HEK293 (cell line): ENCODE measurements around the gene THAP12.
"Not testable (repeated sequence)": the region's sequence is repeated elsewhere in the genome, so short reads cannot be mapped to it uniquely, and the experiment has no call there.

Experiments
- CTCF ChIA-PET: fragments of 350-600 bp; formaldehyde crosslinking; extraction: SDS; loops from one replicate; lab custom pipeline; 2021; ENCODE audit warnings: antibody characterized with exemption; lab: Yijun Ruan, JAX
- POLR2A ChIA-PET: fragments of 300-600 bp; formaldehyde crosslinking; extraction: SDS; loops from one replicate; lab custom pipeline; 2020; ENCODE audit warnings: antibody characterized with exemption, inconsistent platforms; lab: Yijun Ruan, JAX
- H3K27ac ChIP-seq: fragments of 200-500 bp; sonication (Bioruptor generic); 2 replicates; pipeline ENCODE4 v1.5.1; 2014; ENCODE audit warnings: low read depth, low read length, control low read depth, inconsistent platforms; ENCODE audit errors: extremely low read depth
- H3K36me3 ChIP-seq, 2 experiments: fragments of 200-500 bp in 1 of 2; sonication (Bioruptor generic) in 1 of 2; 1 replicate in 1 of 2; 2 replicates in 1 of 2; pipeline ENCODE4 v1.5.1; 2014 to 2017; ENCODE audit warnings: inconsistent platforms in 2 of 2, low read length in 2 of 2; ENCODE audit not compliant: control insufficient read depth in 2 of 2, insufficient read depth in 1 of 2
- H3K4me1 ChIP-seq: fragments of 200-500 bp; sonication (Bioruptor generic); 2 replicates; pipeline ENCODE4 v1.5.1; 2014; ENCODE audit warnings: mild to moderate bottlenecking, low read length, inconsistent platforms; ENCODE audit not compliant: control insufficient read depth, insufficient read depth
- H3K4me3 ChIP-seq: 2 replicates; pipeline ENCODE4 v1.5.1; 2011; ENCODE audit warnings: low read depth, mild to moderate bottlenecking, control low read depth, low read length, moderate library complexity
- H3K9me3 ChIP-seq: fragments of 200-500 bp; sonication (Bioruptor generic); 2 replicates; pipeline ENCODE4 v1.5.1; 2014; ENCODE audit warnings: low read depth, low read length, inconsistent platforms; ENCODE audit not compliant: control insufficient read depth, insufficient read depth
- GFI1B ChIP-seq: fragments of 450-650 bp; formaldehyde crosslinking; IDR thresholded peaks from 2 replicates; pipeline ENCODE4 v1.5.1; 2016; ENCODE audit warnings: missing biosample characterization, missing genetic modification characterization
- HOXC10 ChIP-seq: sonication (generic); formaldehyde crosslinking; IDR thresholded peaks from 2 replicates; pipeline ENCODE4 v1.8.1; 2023; ENCODE audit warnings: mild to moderate bottlenecking, missing genetic modification reagents
- SP3 ChIP-seq: fragments of 450-650 bp; formaldehyde crosslinking; IDR thresholded peaks from 2 replicates; pipeline ENCODE4 v1.5.1; 2016; ENCODE audit warnings: missing biosample characterization, missing genetic modification characterization
- ZBTB1 ChIP-seq: fragments of 450-650 bp; formaldehyde crosslinking; IDR thresholded peaks from 2 replicates; pipeline ENCODE4 v1.5.1; 2016; ENCODE audit warnings: missing biosample characterization, missing genetic modification characterization
- ZBTB21 ChIP-seq: fragments of 450-650 bp; formaldehyde crosslinking; IDR thresholded peaks from 2 replicates; pipeline ENCODE4 v1.5.1; 2017; ENCODE audit warnings: missing biosample characterization, missing genetic modification characterization
- ZNF530 ChIP-seq: fragments of 450-650 bp; formaldehyde crosslinking; IDR thresholded peaks from 2 replicates; pipeline ENCODE4 v1.5.1; 2016; ENCODE audit warnings: low read depth, missing biosample characterization, missing genetic modification characterization
- TF ChIP-seq, protein P1 (sequence below): fragments of 450-650 bp; formaldehyde crosslinking; conservative IDR thresholded peaks from 2 replicates; pipeline ENCODE4 v1.5.1; 2016; ENCODE audit warnings: low read depth, missing biosample characterization, missing genetic modification characterization
- TF ChIP-seq, protein P2 (sequence below): fragments of 450-650 bp; formaldehyde crosslinking; IDR thresholded peaks from 2 replicates; pipeline ENCODE4 v1.5.1; 2016; ENCODE audit warnings: missing biosample characterization, missing genetic modification characterization
- TF ChIP-seq, protein P3 (sequence below): fragments of 450-650 bp; formaldehyde crosslinking; IDR thresholded peaks from 2 replicates; pipeline ENCODE4 v1.5.1; 2016; ENCODE audit warnings: missing biosample characterization, missing genetic modification characterization
- TF ChIP-seq, protein P4 (sequence below): fragments of 450-650 bp; formaldehyde crosslinking; IDR thresholded peaks from 2 replicates; pipeline ENCODE4 v1.5.1; 2016; ENCODE audit warnings: missing biosample characterization, missing genetic modification characterization
- TF ChIP-seq, protein P5 (sequence below): fragments of 450-650 bp; formaldehyde crosslinking; IDR thresholded peaks from 2 replicates; pipeline ENCODE4 v1.5.1; 2016; ENCODE audit warnings: missing biosample characterization, missing genetic modification characterization
- TF ChIP-seq, protein P6 (sequence below): fragments of 450-650 bp; formaldehyde crosslinking; IDR thresholded peaks from 2 replicates; pipeline ENCODE4 v1.5.1; 2016; ENCODE audit warnings: missing biosample characterization, missing genetic modification characterization

THAP12 gene

DNA sequence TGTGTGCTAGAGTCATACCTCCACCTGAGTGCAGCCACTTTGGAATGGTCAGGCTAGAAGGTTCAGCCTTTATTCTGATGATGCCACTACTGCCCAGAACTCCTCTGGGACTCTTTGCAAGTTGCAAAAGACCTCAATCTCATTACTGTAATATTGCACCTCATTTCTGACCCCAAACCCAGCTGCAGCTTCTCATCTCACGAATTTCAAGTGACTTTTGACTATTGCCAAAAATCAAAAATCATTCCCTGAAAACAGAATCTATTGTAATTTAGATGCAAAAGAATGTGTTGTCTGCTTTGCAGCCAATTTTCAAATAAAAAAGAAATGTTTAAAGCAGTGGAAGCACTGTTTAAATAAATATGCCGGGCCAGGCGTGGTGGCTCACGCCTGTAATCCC, 25.4 kb upstream of the THAP12 start (continued):
- TF ChIP-seq, protein P1, sequence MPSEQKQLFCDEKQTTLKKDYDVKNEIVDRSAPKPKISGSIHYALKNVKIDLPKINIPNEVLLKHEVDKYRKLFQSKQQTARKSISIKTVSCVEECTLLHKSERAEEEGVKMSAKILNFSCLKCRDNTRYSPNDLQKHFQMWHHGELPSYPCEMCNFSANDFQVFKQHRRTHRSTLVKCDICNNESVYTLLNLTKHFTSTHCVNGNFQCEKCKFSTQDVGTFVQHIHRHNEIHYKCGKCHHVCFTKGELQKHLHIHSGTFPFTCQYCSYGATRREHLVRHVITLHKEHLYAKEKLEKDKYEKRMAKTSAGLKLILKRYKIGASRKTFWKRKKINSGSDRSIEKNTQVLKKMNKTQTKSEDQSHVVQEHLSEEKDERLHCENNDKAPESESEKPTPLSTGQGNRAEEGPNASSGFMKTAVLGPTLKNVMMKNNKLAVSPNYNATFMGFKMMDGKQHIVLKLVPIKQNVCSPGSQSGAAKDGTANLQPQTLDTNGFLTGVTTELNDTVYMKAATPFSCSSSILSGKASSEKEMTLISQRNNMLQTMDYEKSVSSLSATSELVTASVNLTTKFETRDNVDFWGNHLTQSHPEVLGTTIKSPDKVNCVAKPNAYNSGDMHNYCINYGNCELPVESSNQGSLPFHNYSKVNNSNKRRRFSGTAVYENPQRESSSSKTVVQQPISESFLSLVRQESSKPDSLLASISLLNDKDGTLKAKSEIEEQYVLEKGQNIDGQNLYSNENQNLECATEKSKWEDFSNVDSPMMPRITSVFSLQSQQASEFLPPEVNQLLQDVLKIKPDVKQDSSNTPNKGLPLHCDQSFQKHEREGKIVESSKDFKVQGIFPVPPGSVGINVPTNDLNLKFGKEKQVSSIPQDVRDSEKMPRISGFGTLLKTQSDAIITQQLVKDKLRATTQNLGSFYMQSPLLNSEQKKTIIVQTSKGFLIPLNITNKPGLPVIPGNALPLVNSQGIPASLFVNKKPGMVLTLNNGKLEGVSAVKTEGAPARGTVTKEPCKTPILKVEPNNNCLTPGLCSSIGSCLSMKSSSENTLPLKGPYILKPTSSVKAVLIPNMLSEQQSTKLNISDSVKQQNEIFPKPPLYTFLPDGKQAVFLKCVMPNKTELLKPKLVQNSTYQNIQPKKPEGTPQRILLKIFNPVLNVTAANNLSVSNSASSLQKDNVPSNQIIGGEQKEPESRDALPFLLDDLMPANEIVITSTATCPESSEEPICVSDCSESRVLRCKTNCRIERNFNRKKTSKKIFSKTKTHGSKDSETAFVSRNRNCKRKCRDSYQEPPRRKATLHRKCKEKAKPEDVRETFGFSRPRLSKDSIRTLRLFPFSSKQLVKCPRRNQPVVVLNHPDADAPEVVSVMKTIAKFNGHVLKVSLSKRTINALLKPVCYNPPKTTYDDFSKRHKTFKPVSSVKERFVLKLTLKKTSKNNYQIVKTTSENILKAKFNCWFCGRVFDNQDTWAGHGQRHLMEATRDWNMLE (tag by site-specific recombination): no peak

DNA sequence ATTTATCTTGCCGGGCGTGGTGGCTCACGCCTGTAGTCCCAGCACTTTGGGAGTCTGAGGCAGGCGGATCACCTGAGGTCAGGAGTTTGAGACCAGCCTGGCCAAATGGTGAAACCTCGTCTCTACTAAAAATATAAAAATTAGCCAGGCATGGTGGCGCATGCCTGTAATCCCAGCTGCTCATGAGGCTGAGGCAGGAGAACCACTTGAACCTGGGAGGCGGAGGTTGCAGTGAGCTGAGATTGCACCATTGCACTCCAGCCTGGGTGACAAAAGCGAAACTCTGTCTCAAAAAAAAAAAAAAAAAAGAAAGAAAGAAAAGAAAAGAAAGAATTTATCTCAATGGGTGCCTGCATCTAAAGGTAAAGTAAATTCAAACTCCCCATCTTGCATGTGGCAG, 20.6 kb upstream of the THAP12 start:
- H3K9me3 ChIP-seq, H3K27ac ChIP-seq, H3K36me3 ChIP-seq, POLR2A ChIA-PET, H3K4me1 ChIP-seq, H3K4me3 ChIP-seq: not testable (repeated sequence)
- TF ChIP-seq, protein P2, sequence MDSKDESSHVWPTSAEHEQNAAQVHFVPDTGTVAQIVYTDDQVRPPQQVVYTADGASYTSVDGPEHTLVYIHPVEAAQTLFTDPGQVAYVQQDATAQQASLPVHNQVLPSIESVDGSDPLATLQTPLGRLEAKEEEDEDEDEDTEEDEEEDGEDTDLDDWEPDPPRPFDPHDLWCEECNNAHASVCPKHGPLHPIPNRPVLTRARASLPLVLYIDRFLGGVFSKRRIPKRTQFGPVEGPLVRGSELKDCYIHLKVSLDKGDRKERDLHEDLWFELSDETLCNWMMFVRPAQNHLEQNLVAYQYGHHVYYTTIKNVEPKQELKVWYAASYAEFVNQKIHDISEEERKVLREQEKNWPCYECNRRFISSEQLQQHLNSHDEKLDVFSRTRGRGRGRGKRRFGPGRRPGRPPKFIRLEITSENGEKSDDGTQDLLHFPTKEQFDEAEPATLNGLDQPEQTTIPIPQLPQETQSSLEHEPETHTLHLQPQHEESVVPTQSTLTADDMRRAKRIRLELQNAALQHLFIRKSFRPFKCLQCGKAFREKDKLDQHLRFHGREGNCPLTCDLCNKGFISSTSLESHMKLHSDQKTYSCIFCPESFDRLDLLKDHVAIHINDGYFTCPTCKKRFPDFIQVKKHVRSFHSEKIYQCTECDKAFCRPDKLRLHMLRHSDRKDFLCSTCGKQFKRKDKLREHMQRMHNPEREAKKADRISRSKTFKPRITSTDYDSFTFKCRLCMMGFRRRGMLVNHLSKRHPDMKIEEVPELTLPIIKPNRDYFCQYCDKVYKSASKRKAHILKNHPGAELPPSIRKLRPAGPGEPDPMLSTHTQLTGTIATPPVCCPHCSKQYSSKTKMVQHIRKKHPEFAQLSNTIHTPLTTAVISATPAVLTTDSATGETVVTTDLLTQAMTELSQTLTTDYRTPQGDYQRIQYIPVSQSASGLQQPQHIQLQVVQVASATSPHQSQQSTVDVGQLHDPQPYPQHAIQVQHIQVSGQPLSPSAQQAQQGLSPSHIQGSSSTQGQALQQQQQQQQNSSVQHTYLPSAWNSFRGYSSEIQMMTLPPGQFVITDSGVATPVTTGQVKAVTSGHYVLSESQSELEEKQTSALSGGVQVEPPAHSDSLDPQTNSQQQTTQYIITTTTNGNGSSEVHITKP: peak; percentile 82
- CTCF ChIA-PET: interaction anchor here (0.8 kb wide), 1 partner anchor 14 kb away, joined by 4 read pairs; no protein-coding TSS in a partner anchor

DNA sequence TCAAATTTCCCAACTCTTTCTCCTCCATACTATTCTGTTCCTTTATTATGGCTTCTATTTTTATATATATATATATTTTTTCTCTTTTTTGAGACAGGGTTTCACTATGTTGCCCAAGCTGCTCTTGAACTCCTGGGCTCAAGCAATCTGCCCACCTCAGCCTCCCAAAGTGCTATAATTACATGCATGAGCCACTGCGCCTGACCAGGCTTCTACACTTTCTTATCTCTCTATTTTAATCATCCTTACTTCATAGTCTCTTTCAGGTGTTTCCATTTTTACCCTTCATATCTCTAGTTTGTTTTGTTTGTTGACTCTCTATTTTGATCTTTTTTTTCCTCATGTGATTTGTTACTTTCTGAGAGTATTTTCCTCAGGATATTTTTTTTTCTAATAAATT, 20.0 kb upstream of the THAP12 start:
- Histone ChIP-seq H3K36me3 (no peaks in the 10 kb centered on the region), H3K4me3 (no peak overlapping the region), H3K9me3 (no peaks in the 10 kb centered on the region), H3K4me1 (no peaks in the 10 kb centered on the region), H3K27ac (no peak overlapping the region)
- CTCF ChIA-PET: interaction anchor here (0.8 kb wide), 1 partner anchor 13 kb away, joined by 4 read pairs; no protein-coding TSS in a partner anchor
- POLR2A ChIA-PET: no interaction called here
- TF ChIP-seq, protein P3, sequence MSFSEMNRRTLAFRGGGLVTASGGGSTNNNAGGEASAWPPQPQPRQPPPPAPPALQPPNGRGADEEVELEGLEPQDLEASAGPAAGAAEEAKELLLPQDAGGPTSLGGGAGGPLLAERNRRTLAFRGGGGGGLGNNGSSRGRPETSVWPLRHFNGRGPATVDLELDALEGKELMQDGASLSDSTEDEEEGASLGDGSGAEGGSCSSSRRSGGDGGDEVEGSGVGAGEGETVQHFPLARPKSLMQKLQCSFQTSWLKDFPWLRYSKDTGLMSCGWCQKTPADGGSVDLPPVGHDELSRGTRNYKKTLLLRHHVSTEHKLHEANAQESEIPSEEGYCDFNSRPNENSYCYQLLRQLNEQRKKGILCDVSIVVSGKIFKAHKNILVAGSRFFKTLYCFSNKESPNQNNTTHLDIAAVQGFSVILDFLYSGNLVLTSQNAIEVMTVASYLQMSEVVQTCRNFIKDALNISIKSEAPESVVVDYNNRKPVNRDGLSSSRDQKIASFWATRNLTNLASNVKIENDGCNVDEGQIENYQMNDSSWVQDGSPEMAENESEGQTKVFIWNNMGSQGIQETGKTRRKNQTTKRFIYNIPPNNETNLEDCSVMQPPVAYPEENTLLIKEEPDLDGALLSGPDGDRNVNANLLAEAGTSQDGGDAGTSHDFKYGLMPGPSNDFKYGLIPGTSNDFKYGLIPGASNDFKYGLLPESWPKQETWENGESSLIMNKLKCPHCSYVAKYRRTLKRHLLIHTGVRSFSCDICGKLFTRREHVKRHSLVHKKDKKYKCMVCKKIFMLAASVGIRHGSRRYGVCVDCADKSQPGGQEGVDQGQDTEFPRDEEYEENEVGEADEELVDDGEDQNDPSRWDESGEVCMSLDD: no peak
- TF ChIP-seq GFI1B (no peak), ZNF530 (no peak), ZBTB21 (tag by site-specific recombination) (no peak), HOXC10 (no peak), SP3 (tag by site-specific recombination) (no peak), ZBTB1 (tag by site-specific recombination) (no peak)
- TF ChIP-seq, protein P4, sequence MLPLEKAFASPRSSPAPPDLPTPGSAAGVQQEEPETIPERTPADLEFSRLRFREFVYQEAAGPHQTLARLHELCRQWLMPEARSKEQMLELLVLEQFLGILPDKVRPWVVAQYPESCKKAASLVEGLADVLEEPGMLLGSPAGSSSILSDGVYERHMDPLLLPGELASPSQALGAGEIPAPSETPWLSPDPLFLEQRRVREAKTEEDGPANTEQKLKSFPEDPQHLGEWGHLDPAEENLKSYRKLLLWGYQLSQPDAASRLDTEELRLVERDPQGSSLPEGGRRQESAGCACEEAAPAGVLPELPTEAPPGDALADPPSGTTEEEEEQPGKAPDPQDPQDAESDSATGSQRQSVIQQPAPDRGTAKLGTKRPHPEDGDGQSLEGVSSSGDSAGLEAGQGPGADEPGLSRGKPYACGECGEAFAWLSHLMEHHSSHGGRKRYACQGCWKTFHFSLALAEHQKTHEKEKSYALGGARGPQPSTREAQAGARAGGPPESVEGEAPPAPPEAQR: no peak
- TF ChIP-seq, protein P5, sequence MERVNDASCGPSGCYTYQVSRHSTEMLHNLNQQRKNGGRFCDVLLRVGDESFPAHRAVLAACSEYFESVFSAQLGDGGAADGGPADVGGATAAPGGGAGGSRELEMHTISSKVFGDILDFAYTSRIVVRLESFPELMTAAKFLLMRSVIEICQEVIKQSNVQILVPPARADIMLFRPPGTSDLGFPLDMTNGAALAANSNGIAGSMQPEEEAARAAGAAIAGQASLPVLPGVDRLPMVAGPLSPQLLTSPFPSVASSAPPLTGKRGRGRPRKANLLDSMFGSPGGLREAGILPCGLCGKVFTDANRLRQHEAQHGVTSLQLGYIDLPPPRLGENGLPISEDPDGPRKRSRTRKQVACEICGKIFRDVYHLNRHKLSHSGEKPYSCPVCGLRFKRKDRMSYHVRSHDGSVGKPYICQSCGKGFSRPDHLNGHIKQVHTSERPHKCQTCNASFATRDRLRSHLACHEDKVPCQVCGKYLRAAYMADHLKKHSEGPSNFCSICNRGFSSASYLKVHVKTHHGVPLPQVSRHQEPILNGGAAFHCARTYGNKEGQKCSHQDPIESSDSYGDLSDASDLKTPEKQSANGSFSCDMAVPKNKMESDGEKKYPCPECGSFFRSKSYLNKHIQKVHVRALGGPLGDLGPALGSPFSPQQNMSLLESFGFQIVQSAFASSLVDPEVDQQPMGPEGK (tag by site-specific recombination): no peak
- TF ChIP-seq, protein P6, sequence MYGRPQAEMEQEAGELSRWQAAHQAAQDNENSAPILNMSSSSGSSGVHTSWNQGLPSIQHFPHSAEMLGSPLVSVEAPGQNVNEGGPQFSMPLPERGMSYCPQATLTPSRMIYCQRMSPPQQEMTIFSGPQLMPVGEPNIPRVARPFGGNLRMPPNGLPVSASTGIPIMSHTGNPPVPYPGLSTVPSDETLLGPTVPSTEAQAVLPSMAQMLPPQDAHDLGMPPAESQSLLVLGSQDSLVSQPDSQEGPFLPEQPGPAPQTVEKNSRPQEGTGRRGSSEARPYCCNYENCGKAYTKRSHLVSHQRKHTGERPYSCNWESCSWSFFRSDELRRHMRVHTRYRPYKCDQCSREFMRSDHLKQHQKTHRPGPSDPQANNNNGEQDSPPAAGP (tag by site-specific recombination): no peak
